ENCODE data around the gene TMEM184A.

TMEM184A gene

GRCh38 chr7:1501487-1502270 is 54.3 kb downstream of the TMEM184A start:
- no peak for DNase-seq (ENCODE audit: low read depth in 3 of 3)

DNA sequence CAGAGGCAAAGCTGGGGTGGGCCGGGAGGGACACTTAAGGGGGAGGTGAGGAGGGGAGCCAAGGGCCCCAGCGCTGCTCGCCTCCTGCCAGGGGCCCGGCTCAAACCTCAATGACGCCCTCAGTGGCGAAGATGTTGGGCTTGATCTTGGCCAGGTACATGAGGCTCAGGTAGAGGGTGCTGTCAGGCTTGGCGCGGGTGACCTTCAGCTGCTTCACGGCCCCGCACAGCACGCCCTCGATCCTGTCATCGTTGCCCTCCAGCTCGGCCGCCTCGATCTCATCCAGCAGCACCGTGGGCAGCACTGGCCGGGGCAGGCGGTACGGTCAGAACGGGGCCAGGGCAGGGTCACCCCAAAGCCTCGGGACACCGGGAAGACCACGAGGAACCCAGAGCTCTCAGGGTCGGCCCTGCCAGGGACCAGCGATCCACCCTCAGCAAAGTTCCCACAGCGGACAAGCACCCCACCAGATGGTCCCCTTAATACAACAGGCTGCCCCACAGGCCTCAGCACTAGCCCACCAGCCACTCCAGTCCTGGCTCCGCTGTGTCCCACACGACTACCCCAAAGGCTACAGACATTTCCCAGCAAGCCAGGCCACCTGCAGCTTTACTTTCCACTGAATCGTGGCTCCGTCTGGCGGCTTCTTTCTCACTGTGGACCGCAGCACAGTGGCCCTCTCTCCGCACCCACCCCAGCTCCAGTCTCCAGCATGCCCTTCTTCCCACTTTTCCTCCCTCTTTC is 55.8 kb downstream of the TMEM184A start:
- DNase-seq (ENCODE audit: low read depth in 3 of 3) = no peak

DNA sequence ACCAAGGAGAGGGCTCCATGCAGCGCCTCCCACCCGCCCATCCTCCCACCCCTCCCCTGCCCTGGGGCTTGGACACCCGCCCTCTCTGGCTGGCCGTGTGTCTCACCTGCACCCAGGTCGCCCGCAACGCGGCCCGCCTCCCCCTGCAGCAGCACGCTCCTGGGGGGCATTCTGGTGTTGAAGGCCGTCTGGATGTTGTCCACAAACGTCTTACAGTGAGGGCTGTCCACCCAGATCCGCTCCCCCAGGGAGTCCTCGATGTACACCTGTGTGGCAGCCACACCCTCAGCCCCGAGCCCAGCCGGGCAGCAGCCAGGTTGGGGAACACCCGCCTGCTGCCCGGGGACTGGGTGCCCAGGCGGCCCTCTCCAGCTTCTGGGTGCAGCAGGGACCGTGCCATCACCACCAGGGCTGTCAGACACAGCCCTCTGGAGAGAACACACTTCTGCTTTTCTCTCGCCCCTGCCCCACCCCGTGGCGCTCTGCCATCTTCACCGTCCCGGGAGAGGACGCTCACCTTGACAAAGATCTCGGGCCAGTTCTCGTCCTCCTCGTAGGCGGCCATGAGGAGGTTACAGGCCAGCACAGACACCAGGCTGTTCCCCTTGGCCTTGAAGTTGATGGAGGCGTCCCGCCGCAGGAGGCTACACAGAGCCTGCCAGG is 56.5 kb downstream of the TMEM184A start:
- DNase-seq (ENCODE audit: low read depth in 3 of 3) = no peak

DNA sequence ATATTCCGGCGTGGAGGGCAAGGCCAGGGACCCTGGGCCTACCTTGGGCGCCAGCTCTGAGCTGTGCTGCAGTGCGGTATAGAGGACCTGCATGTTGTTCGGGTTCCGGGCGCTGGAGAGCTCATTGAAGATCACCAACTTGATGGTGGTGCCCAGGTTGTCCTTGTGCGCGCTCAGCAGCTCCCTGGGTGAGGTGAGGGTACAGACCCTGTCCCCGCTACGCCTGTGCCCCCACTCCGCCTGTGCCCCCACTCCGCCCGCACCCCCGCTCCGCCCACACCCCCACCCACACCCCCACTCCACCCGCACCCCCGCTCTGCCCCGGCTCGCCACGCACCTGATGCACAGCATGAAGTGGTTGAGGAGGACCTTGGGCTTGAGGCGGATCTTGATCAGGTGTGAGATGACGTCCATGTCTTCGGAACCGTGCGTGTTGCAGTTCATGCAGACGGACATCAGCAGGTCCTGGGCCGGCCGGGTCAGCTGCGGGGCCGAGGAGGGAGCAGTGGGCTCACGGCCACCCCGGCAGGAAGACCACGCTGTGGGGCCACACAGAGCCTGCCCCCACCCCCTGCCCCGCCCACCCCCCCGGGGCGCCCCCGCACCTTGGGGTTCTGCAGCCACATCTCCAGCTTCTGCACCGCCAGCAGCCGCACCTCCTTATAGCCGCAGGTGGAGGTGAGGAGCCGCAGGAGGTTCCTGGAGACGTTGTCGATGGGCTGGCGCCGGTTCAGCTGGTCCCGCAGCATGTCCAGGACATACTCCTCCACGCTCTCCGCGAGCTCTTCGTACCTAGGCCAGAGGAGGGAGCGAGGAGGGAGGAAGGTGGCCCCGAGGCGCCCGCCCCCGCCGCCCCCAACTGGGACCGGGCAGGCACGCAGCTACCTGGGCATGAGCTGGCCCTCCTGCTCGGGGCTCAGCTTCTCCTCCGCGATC is 57.4 kb downstream of the TMEM184A start:
- no peak for DNase-seq (ENCODE audit: low read depth in 3 of 3)

DNA sequence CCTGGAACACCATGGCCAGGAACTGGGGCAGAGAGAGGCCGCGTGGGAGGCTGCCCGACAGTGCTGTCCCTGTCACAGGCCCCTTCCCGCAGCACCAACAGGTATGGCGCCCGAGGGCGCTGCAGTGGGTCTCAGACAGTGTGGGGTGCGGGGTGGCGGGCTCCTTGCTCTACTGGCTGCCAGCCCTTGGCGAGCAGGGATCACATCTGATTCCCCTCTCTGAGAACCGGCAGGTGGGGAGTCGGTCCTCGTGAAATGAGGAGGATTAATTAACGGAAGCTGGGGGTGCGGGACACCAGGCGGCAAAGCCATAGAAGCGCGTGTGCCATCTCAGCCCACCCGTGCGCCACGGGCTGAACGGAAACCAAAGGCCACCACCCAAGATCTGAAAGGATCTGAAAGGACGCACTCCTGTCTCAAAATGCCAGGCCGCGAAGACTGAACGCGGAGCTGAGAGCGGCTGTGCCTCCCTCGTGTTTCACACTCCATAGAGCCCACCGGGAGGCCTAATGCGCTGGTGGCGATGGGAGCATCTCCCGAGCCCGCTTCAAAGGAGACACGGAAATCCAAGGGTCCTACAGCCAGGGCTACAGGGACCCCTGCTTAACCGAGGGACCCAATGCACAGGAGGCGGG is 58.6 kb downstream of the TMEM184A start:
- DNase-seq (ENCODE audit: low read depth in 3 of 3) = no peak

- no peak for DNase-seq (ENCODE audit: low read depth in 3 of 3)
Observed at GRCh38 chr7:1496531-1497292, 59.3 kb downstream of the TMEM184A start.

- no peak for DNase-seq (ENCODE audit: low read depth in 3 of 3)
Observed at GRCh38 chr7:1495564-1496242, 60.3 kb downstream of the TMEM184A start.

DNA sequence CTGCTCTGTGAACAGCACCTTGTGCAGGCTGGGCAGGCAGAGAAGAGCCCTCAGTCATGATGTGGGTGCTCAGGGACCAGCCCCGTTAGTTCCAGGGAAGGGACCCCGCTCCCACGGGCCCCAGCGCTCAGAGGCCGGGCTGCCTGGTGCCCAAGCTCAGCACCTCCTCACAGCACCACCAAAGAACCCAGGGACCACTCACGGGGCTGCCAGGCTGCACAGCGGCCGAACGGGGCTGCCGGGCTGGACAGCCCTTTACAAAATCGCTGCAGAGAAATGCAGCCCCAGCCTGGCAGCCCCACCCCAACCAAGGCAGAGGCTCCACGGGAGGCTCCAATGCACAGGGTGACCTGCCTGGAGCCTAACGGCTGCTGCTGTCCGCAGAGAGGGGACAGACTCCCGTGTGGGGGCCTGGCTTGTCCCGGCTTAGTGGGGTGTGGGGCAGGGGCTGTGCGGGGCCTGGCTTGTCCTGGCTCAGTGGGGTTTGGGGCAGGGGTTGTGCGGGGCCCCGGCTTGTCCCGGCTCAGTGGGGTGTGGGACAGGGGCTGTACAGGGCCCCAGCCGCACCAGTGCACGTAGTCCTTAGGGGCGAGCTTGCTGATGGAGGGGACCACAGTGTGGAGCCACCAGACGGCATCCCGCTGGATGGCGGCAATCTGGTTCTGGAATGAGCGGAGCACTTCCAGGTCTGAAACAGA is 61.0 kb downstream of the TMEM184A start:
- no peak for DNase-seq (ENCODE audit: low read depth in 3 of 3)

DNA sequence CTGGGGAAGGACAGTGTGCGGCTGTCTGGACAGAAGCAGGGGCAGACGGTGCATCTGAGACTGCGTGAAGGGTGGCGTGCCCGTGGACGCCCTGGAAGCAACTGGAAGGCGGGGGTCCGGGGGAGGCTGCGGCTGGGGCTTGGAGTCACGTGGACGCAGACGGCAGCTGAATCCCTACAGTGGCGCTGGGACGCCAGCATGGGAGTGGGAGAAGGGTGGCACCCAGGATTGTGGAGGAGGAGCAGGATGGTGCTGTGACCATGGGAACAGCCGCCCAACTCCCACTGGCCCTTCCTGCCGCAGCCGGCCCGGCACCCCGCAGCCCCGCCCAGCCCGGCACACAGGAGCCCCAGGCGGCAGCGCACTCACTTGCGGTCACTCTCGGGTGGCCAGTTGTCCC is 61.6 kb downstream of the TMEM184A start:
- no peak for DNase-seq (ENCODE audit: low read depth in 3 of 3)

DNA sequence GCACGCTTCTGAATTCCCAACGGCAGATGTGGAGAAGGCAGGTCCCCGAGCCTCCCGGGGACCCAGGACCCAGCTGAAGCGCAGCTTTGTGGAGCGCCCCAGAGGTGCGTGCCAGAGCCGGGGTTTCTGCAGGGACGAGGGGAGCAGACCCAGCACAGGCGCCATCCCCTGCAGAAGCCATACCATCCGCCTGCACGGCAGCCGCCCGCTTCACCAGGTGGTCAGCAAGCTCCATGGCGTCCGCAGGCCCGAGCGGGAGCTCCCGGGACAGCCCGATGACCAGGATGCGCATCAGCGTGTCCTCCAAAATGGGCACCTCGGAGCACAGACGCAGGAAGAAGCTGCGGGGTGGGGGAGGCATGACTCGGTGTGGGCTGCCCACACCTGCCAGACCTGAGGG is 62.4 kb downstream of the TMEM184A start:
- DNase-seq (ENCODE audit: low read depth in 3 of 3) = no peak

- no peak for DNase-seq (ENCODE audit: low read depth in 3 of 3)
Observed at GRCh38 chr7:1493129-1493528, 62.9 kb downstream of the TMEM184A start.

GRCh38 chr7:1492640-1493039 is 63.4 kb downstream of the TMEM184A start:
- DNase-seq (ENCODE audit: low read depth in 3 of 3) = no peak

Data from stimulated activated CD4-positive, alpha-beta T cell treated with anti-CD3 and anti-CD28 coated beads, TNF-alpha, amount 100 ng/mL, for 48 hours (primary cell).